Glutamatergic neuron (in vitro differentiated cells): Measurements from ENCODE around the gene MANSC1. TPM values are rescaled to one million over a fixed set of nuclear protein-coding genes. Genes with fewer than 3 reads are reported as not detected.
"Not testable (repeated sequence)": the region's sequence is repeated elsewhere in the genome, so short reads cannot be mapped to it uniquely, and the experiment has no call there.

Source experiments
- DNase-seq: peaks from one replicate; pipeline ENCODE4 v3.0.0; 2022
- H3K27ac Mint-ChIP-seq: one replicate; pipeline ENCODE4 v1.8.0; 2020; ENCODE audit warnings: mild to moderate bottlenecking, mixed read lengths, inconsistent platforms; ENCODE audit not compliant: unreplicated experiment
- H3K27me3 Mint-ChIP-seq: one replicate; pipeline ENCODE4 v1.8.0; 2020; ENCODE audit warnings: mild to moderate bottlenecking, moderate library complexity, mixed read lengths, inconsistent platforms; ENCODE audit not compliant: unreplicated experiment
- H3K36me3 Mint-ChIP-seq: one replicate; pipeline ENCODE4 v1.8.0; 2020; ENCODE audit warnings: mild to moderate bottlenecking, mixed read lengths, inconsistent platforms; ENCODE audit not compliant: unreplicated experiment
- H3K4me1 Mint-ChIP-seq: one replicate; pipeline ENCODE4 v1.8.0; 2020; ENCODE audit warnings: mild to moderate bottlenecking, low read depth, mixed read lengths, inconsistent platforms; ENCODE audit not compliant: unreplicated experiment
- H3K4me3 Mint-ChIP-seq: one replicate; pipeline ENCODE4 v1.8.0; 2020; ENCODE audit warnings: mild to moderate bottlenecking, mixed read lengths, inconsistent platforms; ENCODE audit not compliant: unreplicated experiment
- H3K9me3 Mint-ChIP-seq: one replicate; pipeline ENCODE4 v1.8.0; 2020; ENCODE audit warnings: mild to moderate bottlenecking, moderate library complexity, mixed read lengths, inconsistent platforms; ENCODE audit not compliant: unreplicated experiment
- CTCF ChIP-seq: fragments of 200-600 bp; sonication (generic); IDR thresholded peaks from one replicate; pipeline ENCODE4 v1.5.0; 2021; ENCODE audit not compliant: partially characterized antibody, unreplicated experiment
- total RNA-seq: library from RNA; stranded (reverse); fragmentation: NEBNext Ultra II Directional; extraction: Animal tissue kit (Norgen Biotek cat#: 25700); gene quantifications from one replicate; pipeline ENCODE4 v1.2.1, GENCODE V29; 2021; ENCODE audit not compliant: unreplicated experiment

Gene MANSC1
- total RNA-seq, 1 donor from 2014 or later, result 2.0 TPM

DNA sequence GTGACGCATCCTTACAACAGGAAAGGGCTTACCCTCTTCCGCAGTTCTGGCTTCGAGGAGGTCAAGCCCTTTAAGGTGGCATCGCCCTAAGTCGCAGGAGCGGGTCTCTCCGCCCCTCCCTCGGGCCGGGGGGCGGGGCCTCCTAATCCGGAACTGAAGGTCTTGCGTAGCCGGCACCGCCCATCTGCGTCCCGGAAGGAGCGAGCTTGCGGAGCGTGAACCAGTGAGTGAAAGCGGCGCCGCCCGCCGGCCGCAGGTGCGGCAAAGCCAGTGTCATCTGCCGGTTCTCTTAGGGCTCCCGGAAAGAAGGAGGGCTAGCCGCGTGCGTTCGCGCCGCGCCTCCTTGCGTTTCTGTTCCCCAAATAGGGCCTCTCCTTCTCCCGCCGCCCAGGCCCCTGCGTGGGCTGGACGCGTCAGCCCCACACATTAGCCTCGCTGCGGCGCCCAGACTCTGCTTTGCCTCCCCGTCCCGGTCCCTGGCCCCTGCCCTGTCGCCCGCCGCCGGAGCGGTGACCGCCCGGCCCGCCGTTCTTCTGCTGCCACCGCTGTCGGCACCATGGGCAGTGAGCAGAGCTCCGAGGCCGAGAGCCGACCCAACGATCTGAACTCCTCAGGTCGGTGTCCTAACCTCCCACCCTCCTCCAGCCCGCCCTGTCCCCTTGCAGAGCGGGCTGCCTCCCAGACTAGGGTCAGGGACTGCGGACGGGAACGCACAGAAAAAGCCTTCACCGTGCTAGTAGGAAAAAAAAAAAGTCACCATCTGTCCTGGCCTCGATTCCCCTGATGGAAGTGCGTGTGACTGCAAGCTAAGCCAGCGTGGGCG lies 7.1 kb upstream of the MANSC1 start, which contains the start of gene BORCS5:
BORCS5 (plus strand) TSS at position 183 of the 823 bp plus-strand sequence; CDS start at position 557, 374 bp downstream.
- peaks cover 8% of the 10 kb centered on the region for H3K27me3 Mint-ChIP-seq
- peaks cover 4% of the 10 kb centered on the region for H3K4me1 Mint-ChIP-seq
- H3K4me3 Mint-ChIP-seq, result peak within 1 kb of the TSS; percentile 94
- no peaks in the 10 kb centered on the region for H3K36me3 Mint-ChIP-seq
- H3K9me3 Mint-ChIP-seq, result peaks cover 9% of the 10 kb centered on the region
- peak within 1 kb of the TSS; percentile 100 for H3K27ac Mint-ChIP-seq
- peak; percentile 99 for DNase-seq
- TF ChIP-seq CTCF, result no peak

DNA sequence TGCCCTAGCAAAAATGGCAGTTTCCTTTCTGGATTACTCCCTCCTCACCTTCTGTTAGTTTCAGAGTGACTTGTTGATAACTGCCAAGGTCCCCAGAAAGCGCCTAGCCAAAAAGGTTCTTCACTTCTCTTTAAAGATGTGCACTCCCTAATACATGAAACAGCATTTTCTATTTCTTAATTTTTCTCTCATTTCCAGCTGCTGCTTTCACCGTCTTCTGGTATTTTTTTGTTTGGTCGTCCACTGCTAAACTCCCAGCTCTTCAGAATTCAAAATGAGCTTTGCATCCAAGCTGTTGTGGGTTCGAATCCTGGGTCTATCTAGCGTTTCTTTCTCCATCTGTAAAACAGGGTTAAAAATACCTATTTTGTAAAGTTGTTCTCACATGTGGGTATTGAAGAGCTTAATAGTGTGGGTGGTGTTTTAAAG lies 6.4 kb upstream of the MANSC1 start:
- H3K4me1 Mint-ChIP-seq, result peaks cover 4% of the 10 kb centered on the region
- H3K27ac Mint-ChIP-seq, result peak overlapping the region; percentile 100
- peaks cover 9% of the 10 kb centered on the region for H3K9me3 Mint-ChIP-seq
- TF ChIP-seq CTCF, result no peak
- DNase-seq, result no peak
- H3K27me3 Mint-ChIP-seq, result peaks cover 8% of the 10 kb centered on the region
- no peaks in the 10 kb centered on the region for H3K36me3 Mint-ChIP-seq
- peak overlapping the region; percentile 94 for H3K4me3 Mint-ChIP-seq

DNA sequence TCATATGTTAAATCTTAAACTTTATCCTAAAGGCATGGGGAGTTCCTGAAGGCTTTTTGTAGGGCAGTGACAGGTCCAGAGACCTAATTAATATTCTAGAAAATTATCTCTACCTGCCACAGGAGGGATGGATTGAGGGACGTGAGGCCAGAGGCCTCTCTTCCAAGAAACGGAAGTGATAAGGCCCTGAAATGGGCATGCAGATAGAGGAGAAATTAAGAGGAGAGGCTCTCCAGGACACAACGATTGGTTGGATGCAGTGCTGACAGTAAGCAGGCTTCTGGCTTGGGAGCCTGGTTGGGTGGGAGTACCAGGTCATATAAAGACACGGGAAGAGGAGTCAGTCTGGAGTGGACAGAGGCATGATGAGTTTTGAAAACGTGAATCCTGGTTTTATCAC lies 3.8 kb upstream of the MANSC1 start:
- Mint-ChIP-seq H3K36me3 (no peaks in the 10 kb centered on the region), H3K27ac (no peak overlapping the region), H3K4me1 (peaks cover 3% of the 10 kb centered on the region), H3K4me3 (no peak overlapping the region), H3K27me3 (peaks cover 8% of the 10 kb centered on the region), H3K9me3 (peaks cover 9% of the 10 kb centered on the region)
- DNase-seq, result no peak
- no peak for TF ChIP-seq CTCF

DNA sequence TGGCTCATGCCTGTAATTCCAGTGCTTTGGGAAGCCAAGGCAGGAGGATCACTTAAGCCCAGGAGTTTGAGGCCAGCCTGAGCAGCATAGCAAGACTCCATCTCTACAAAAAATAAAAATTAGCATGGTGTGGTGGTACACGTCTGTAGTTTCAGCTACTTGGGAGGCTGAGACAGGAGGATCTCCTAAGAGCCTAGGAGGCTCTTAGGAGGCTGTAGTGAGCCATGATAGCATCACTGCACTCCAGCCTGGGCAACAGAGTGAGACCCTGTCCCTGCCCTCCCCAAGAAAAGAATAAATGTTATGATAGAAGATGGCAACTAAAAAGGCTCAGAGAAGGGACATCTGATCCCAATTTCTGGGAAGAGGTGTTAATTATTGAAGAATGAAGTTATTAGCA lies 3.2 kb upstream of the MANSC1 start:
- DNase-seq, result no peak
- Mint-ChIP-seq H3K4me3 (no peak overlapping the region), H3K27me3 (peaks cover 8% of the 10 kb centered on the region), H3K36me3 (no peaks in the 10 kb centered on the region), H3K9me3 (peaks cover 9% of the 10 kb centered on the region), H3K27ac (no peak overlapping the region), H3K4me1 (peaks cover 2% of the 10 kb centered on the region)
- no peak for TF ChIP-seq CTCF

- DNase-seq, result not testable (repeated sequence)
Measured at GRCh38 chr12:12351468-12352185, 1.6 kb upstream of the MANSC1 start.

More at GRCh38 chr12:12351468-12352185, 1.6 kb upstream of the MANSC1 start:
- H3K27ac Mint-ChIP-seq, H3K4me1 Mint-ChIP-seq, H3K9me3 Mint-ChIP-seq, H3K4me3 Mint-ChIP-seq, H3K27me3 Mint-ChIP-seq, H3K36me3 Mint-ChIP-seq: not testable (repeated sequence)
